HepG2 (cell line): ENCODE measurements around the gene STN1. TPM values are rescaled to one million over a fixed set of nuclear protein-coding genes. Genes with fewer than 3 reads are reported as not detected.

Experiments used
- ATAC-seq: fragments of 200-7000 bp; cut with Tn5 transposase; 3 replicates; pipeline ENCODE4 v1.9.1; 2020; ENCODE audit warnings: mild to moderate bottlenecking, moderate library complexity
- BruUV-seq: library from RNA; stranded (reverse); fragments of 400-500 nt; replicated peaks from 2 replicates; lab custom pipeline; 2021; lab: Mats Ljungman, UMichigan
- CTCF ChIA-PET: fragments of 300-600 bp; formaldehyde crosslinking; extraction: SDS; loops from one replicate; lab custom pipeline; 2021; ENCODE audit warnings: low total read pairs, inconsistent platforms, low intra/inter-chr PET ratio; lab: Yijun Ruan, JAX
- POLR2A ChIA-PET: fragments of 350-600 bp; sonication (Branson Sonifier 250); formaldehyde crosslinking; loops from one replicate; lab custom pipeline; 2020; ENCODE audit warnings: antibody characterized with exemption, inconsistent platforms; lab: Yijun Ruan, JAX
- DNase-seq: peaks from one replicate; pipeline ENCODE4 v3.0.0-alpha.2; 2015; ENCODE audit warnings: low spot score
- FAIRE-seq: peaks from 3 replicates; lab custom pipeline; 2011; peaks lifted over from hg19 to GRCh38; lab: Jason Lieb, UNC
- H2AFZ ChIP-seq: one replicate; pipeline ENCODE4 v1.6.1; 2011; ENCODE audit warnings: low read length, inconsistent platforms
- H3K27ac ChIP-seq: fragments of 300-600 bp; 3 replicates; pipeline ENCODE4 v1.8.0; 2011; ENCODE audit warnings: mixed run types, mild to moderate bottlenecking, mixed read lengths, low read length, inconsistent platforms; ENCODE audit not compliant: insufficient read depth; ENCODE audit errors: extremely low read length
- H3K27me3 ChIP-seq, 2 experiments: fragments of 200-600 bp in 1 of 2; 2 replicates in 1 of 2; 3 replicates in 1 of 2; pipeline versions ENCODE4 v1.6.0 to v1.8.0; 2011; ENCODE audit warnings: low read length in 2 of 2, mild to moderate bottlenecking in 2 of 2, moderate library complexity in 2 of 2, inconsistent platforms in 1 of 2; ENCODE audit not compliant: insufficient read depth in 2 of 2, control insufficient read depth in 1 of 2
- H3K36me3 ChIP-seq, 2 experiments: fragments of 200-600 bp in 1 of 2; replicated peaks in 1 of 2; 2 replicates in 1 of 2; 3 replicates in 1 of 2; pipeline versions ENCODE4 v1.5.1 to v1.8.0; 2011; ENCODE audit warnings: low read length in 2 of 2, inconsistent platforms in 1 of 2; ENCODE audit not compliant: insufficient read depth in 2 of 2, control insufficient read depth in 1 of 2
- H3K4me1 ChIP-seq: 2 replicates; pipeline ENCODE4 v1.5.1; 2012; ENCODE audit warnings: low read length, inconsistent platforms; ENCODE audit not compliant: insufficient read depth
- H3K4me2 ChIP-seq: 2 replicates; pipeline ENCODE4 v1.6.0; 2011; ENCODE audit warnings: low read depth, low read length, inconsistent platforms
- H3K4me3 ChIP-seq, 3 experiments: fragments of 200-600 bp in 1 of 3; sonication (generic), shearing (Covaris generic) in 1 of 3; replicated peaks in 1 of 3; 2 replicates each; pipeline ENCODE4 v1.5.1; 2011 to 2016; ENCODE audit warnings: low read length in 3 of 3, inconsistent platforms in 2 of 3, low read depth in 2 of 3, mild to moderate bottlenecking in 2 of 3, control low read depth in 1 of 3, mixed read lengths in 1 of 3; ENCODE audit not compliant: insufficient read depth in 1 of 3
- H3K79me2 ChIP-seq: one replicate; pipeline ENCODE4 v1.6.1; 2011; ENCODE audit warnings: low read length, inconsistent platforms; ENCODE audit not compliant: insufficient read depth
- H3K9ac ChIP-seq: 2 replicates; pipeline ENCODE4 v1.6.0; 2011; ENCODE audit warnings: mild to moderate bottlenecking, low read depth, low read length, inconsistent platforms; ENCODE audit not compliant: insufficient read depth
- H3K9me3 ChIP-seq: 2 replicates; pipeline ENCODE4 v1.5.1; 2012; ENCODE audit warnings: mild to moderate bottlenecking, low read length
- H4K20me1 ChIP-seq: 2 replicates; pipeline ENCODE4 v1.6.0; 2011; ENCODE audit warnings: inconsistent platforms, mild to moderate bottlenecking, low read length, moderate library complexity; ENCODE audit not compliant: insufficient read depth
- BCL3 ChIP-seq: sonication (generic); formaldehyde crosslinking; IDR thresholded peaks from 2 replicates; pipeline ENCODE4 v1.5.1; 2020; ENCODE audit warnings: mild to moderate bottlenecking, missing genetic modification reagents, moderate library complexity
- PAF1 ChIP-seq: IDR thresholded peaks from 2 replicates; pipeline ENCODE4 v1.6.1; 2016; ENCODE audit warnings: missing genetic modification reagents, missing compliant biosample characterization
- SIX4 ChIP-seq: sonication (generic); formaldehyde crosslinking; IDR thresholded peaks from 2 replicates; pipeline ENCODE4 v1.4.0; 2020; ENCODE audit warnings: missing genetic modification reagents
- TIGD3 ChIP-seq: sonication (generic); formaldehyde crosslinking; IDR thresholded peaks from 2 replicates; pipeline ENCODE4 v1.5.1; 2020; ENCODE audit warnings: mild to moderate bottlenecking, missing genetic modification reagents, borderline replicate concordance
- ZHX2 ChIP-seq, 2 experiments: sonication (generic) in 1 of 2; formaldehyde crosslinking in 1 of 2; IDR thresholded peaks; 2 replicates each; pipeline versions ENCODE4 v1.6.1 to v1.9.0; 2014 to 2022; ENCODE audit warnings: antibody characterized with exemption in 1 of 2, borderline replicate concordance in 1 of 2, inconsistent platforms in 1 of 2, low read depth in 1 of 2, missing genetic modification reagents in 1 of 2
- ZNF121 ChIP-seq: sonication (generic); formaldehyde crosslinking; IDR thresholded peaks from 2 replicates; pipeline ENCODE4 v1.5.0; 2020; ENCODE audit warnings: mild to moderate bottlenecking, missing genetic modification reagents
- ZNF687 ChIP-seq: sonication (generic); formaldehyde crosslinking; IDR thresholded peaks from 2 replicates; pipeline ENCODE4 v1.5.1; 2020; ENCODE audit warnings: mild to moderate bottlenecking, missing genetic modification reagents, moderate library complexity
- WGBS: methylation state at CpG from one replicate; pipeline ENCODE4 v1.1.6; 2017; ENCODE audit warnings: low lambda C conversion rate; 5-methylcytosine and 5-hydroxymethylcytosine counted together
- in situ Hi-C: cut with HindIII; loops from 2 replicates; pipeline ENCODE4 v1.10.0; 2017; ENCODE audit warnings: low pct_unique_long_range_greater_than_20kb; ENCODE audit not compliant: extremely low pct_ligation_motif_present
- intact Hi-C: fragments of 100-400 bp; cut with micrococcal nuclease; formaldehyde crosslinking; loops from one replicate; pipeline ENCODE4 v1.10.0; 2022; ENCODE audit not compliant: unreplicated experiment
- polyA plus RNA-seq, 8 experiments: library from polyadenylated mRNA; depleted of rRNA in 3 of 8; stranded (reverse) in 7 of 8; unstranded in 1 of 8; fragments of >200 nt; fragmentation: Illumina TruSeq in 4 of 8; extraction: Trizol in 4 of 8; gene quantifications; 2 replicates each; pipeline versions ENCODE4 v1.2.1 to v1.2.3, GENCODE V29; 2011 to 2016; ENCODE audit warnings: low read depth in 4 of 8, missing spikeins in 1 of 8, mixed read lengths in 1 of 8; ENCODE audit not compliant: insufficient read depth in 1 of 8
- total RNA-seq, 5 experiments: library from RNA; depleted of rRNA; stranded (reverse); fragments of >200 nt; fragmentation: Illumina TruSeq; extraction: Trizol; gene quantifications; 2 replicates each; pipeline ENCODE4 v1.2.3, GENCODE V29; 2016; ENCODE audit warnings: low read depth in 1 of 5

The STN1 gene
- total and polyA plus RNA-seq, 2 of the 13 experiments (the other 11 are each of a cell fraction or from before 2014, with no cell fraction given), result 17.6 to 22.7 TPM

GRCh38 chr10:103847909-103848468 lies 70.0 kb downstream of the STN1 start (continued):
- no peak for TF ChIP-seq BCL3 (CRISPR knock-in tag)
- TF ChIP-seq ZNF687 (CRISPR knock-in tag), result peak; percentile 19; the same call in 1 of the 2 replicates
- no peak for TF ChIP-seq PAF1 (CRISPR knock-in tag)
- TF ChIP-seq, all 625 proteins: peak for 3

- Histone ChIP-seq H3K9ac (no peak overlapping the region), H3K4me2 (no peak overlapping the region), H3K27ac (no peak overlapping the region), H3K27me3 (no peaks in the 10 kb centered on the region), H3K4me1 (peaks cover 93% of the 10 kb centered on the region), H3K9me3 (no peaks in the 10 kb centered on the region), H3K79me2 (peaks cover 95% of the 10 kb centered on the region), H3K4me3 (no peak overlapping the region), H3K36me3 (peaks cover 13 to 41% of the 10 kb centered on the region in 2 experiments), H4K20me1 (peaks cover 50% of the 10 kb centered on the region), H2AFZ (no peak overlapping the region)
- 98% methylated on average over 3 of the region's 7 CpGs for WGBS
- no TSS peak for BruUV-seq
- CTCF ChIA-PET, result no interaction called here
- TF ChIP-seq SIX4 (CRISPR knock-in tag) (no peak), ZNF121 (peak; percentile 84), ZHX2 (IDR thresholded peaks at IDR 0.05; ENCODE audit: low read depth) (no peak), ZHX2 (CRISPR knock-in tag; IDR thresholded peaks at IDR 0.05; ENCODE audit: borderline replicate concordance) (no peak), TIGD3 (CRISPR knock-in tag) (no peak)
- DNase-seq (no peak), ATAC-seq (no peak), FAIRE-seq (no peak)
- intact Hi-C loops (no loop called here), in situ Hi-C loops (no loop called here)
- POLR2A ChIA-PET, result interaction anchor here (1.0 to 3.3 kb wide), 5 partner anchors 9 to 53 kb away, joined by 3 to 17 read pairs (median 5); no protein-coding TSS in a partner anchor
Measured at GRCh38 chr10:103847346-103847745, 70.6 kb downstream of the STN1 start.
